A549 (cell line): ENCODE results near the gene CRELD1.

Experiments
- BHLHE40 ChIP-seq: IDR thresholded peaks from 2 replicates; pipeline ENCODE4 v1.6.1; 2012; ENCODE audit warnings: low read depth, low read length, inconsistent platforms
- CEBPB ChIP-seq, 2 experiments: fragments of >200 bp in 1 of 2; sonication (Bioruptor Twin) in 1 of 2; formaldehyde crosslinking in 1 of 2; IDR thresholded peaks; 2 replicates each; pipeline ENCODE4 v1.6.1; 2012 to 2016
- CTCF ChIP-seq: fragments of >200 bp; sonication (Bioruptor Twin); formaldehyde crosslinking; IDR thresholded peaks from 3 replicates; pipeline ENCODE4 v1.5.1; 2016
- ELK1 ChIP-seq: fragments of 150-350 bp; IDR thresholded peaks from 2 replicates; pipeline ENCODE4 v1.6.1; 2014; ENCODE audit warnings: low read depth, mild to moderate bottlenecking, low read length
- EP300 ChIP-seq, 2 experiments: fragments of >200 bp; sonication (Bioruptor Twin); formaldehyde crosslinking; IDR thresholded peaks; 2 replicates in 1 of 2; 3 replicates in 1 of 2; pipeline ENCODE4 v1.6.1; 2016 to 2017
- MAZ ChIP-seq: fragments of 150-350 bp; IDR thresholded peaks from 2 replicates; pipeline ENCODE4 v1.6.1; 2014; ENCODE audit warnings: antibody characterized with exemption, low read depth, low read length, borderline replicate concordance
- POLR2A ChIP-seq: IDR thresholded peaks from 2 replicates; pipeline ENCODE4 v1.6.1; 2012; ENCODE audit warnings: mild to moderate bottlenecking, low read length
- RAD21 ChIP-seq, 2 experiments: fragments of >200 bp in 1 of 2; sonication (Bioruptor Twin) in 1 of 2; formaldehyde crosslinking in 1 of 2; IDR thresholded peaks in 1 of 2; conservative IDR thresholded peaks in 1 of 2; 2 replicates in 1 of 2; 3 replicates in 1 of 2; pipeline ENCODE4 v1.6.1; 2012 to 2018; ENCODE audit warnings: inconsistent platforms in 1 of 2
- SMC3 ChIP-seq: fragments of >200 bp; sonication (Bioruptor Twin); formaldehyde crosslinking; IDR thresholded peaks from 3 replicates; pipeline ENCODE4 v1.6.1; 2018; ENCODE audit warnings: inconsistent platforms
- SREBF2 ChIP-seq: fragments of 450-650 bp; IDR thresholded peaks from 2 replicates; pipeline ENCODE4 v1.6.1; 2014; ENCODE audit warnings: mild to moderate bottlenecking, moderate library complexity

GRCh38 chr3:9906480-9906879 lies 27.2 kb upstream of the CRELD1 start:
- TF ChIP-seq RAD21 (conservative IDR thresholded peaks at IDR 0.05 in 1 of 2, IDR thresholded peaks at IDR 0.05 in 1 of 2) (no peak), CTCF (no peak), ELK1 (no peak), SMC3 (no peak), EP300 (IDR thresholded peaks at IDR 0.05) (no peak), POLR2A (no peak), SREBF2 (no peak), MAZ (no peak), BHLHE40 (no peak), CEBPB (IDR thresholded peaks at IDR 0.05) (no peak)
